GM21515 (cell line): Measurements from ENCODE around the gene CD9.
"Not testable (repeated sequence)": the region's sequence is repeated elsewhere in the genome, so short reads cannot be mapped to it uniquely, and the experiment has no call there.

Experiments
- ATAC-seq: cut with Tn5 transposase; IDR thresholded peaks from one replicate; pipeline ENCODE4 v1.9.1; 2021; ENCODE audit not compliant: unreplicated experiment

CD9 gene

DNA sequence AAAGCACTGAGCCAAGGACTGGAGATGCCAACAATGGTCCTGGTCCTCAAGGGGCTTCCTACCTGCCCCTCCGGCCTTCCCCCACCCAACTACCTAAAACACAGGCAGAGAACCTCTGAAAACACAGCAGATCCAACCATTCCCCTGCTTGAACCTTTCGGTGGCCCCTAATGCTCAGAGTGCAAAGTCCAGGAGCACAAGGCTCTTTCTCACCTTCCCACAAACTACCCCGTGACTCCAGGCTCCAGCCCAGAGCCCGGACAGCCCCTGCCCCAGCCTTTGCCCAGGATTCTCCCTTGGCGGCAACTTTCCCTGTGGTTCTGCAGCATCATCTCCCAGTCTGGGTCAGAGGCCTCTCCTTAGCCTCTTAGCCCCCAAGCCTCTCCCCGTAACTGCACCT is 1.6 kb upstream of the CD9 start:
- no peak for ATAC-seq

DNA sequence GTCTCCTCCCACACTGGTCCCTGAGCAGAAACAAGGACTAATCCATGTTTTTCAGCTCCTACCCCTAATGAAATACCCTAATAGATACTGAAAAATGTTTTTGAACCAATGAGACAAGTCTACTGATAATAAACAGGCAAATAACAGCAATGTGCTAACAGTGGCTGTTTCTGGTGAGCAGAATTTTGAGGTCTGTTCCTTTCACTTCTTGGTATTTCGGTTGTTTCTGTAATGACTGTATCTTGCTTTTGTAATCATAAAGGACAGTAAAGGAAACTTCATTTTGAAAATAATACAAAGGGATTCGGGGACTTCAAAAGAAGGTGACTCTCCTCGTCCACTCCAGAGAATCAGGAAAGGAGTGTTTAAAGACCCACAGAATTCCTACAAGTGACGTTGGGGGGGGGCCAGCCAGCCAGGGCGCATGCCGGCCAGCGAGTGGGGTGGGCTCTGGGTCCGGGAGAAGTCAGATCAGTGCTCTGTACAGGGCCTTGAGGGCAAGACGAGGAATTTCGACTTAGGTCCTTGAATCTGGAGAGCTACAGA is 1.1 kb upstream of the CD9 start:
- ATAC-seq: no peak

DNA sequence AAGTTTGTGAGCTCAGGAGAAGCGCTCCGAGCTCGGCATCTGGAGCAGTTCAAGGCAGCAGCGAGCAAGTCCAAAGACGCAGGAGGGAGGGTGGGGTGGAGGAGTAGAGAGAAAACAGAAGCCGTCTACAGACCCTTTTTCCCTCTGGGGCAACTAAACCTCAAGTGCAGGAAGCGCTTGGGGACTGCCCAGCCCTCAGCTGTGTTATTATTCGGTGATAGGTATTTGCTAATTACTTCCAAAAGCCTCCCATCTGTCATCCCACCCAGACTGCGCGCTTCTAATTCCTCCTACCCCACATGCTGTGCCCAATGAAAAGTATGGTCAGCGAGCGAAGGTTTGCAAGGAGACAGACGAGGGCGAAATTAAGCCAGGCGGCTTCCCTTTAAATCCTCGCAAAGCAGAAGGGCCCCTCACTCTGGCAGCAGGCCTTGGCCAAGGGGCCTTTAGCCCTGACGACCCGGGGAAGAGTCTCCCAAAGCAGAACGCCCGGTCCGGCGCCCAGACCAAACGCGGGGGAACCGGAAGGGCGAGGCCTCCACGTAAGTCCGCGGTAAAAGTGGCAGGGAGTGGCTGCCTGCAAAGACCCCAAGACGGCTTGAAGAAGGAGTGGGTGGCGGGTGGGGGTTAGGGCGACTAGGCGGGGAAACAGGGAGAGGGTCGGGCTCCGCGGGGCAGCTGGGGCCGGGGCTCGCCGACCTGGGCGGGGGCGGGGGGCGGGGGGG is 507 bp upstream of the CD9 start:
- no peak for ATAC-seq

DNA sequence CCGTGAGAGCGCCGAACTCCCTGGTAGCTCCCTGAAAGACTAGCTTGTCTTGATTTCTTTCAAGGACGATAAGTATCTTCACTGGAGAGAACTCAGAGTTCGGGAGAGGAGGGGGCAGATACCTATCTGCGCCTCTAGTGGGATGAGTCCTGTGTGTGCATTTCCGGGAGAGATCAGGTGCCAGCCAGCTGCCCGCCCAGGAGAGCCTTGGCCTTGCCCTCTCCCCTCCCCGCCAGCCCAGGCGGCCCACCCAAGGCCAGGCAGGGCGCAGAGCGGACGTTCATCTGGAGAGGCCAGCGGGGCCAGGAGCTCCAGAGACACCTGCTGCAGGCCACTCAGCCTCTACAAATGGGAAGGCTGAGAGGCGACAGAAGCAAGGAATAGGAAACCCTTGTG is 1.0 kb downstream of the CD9 start:
- no peak for ATAC-seq

DNA sequence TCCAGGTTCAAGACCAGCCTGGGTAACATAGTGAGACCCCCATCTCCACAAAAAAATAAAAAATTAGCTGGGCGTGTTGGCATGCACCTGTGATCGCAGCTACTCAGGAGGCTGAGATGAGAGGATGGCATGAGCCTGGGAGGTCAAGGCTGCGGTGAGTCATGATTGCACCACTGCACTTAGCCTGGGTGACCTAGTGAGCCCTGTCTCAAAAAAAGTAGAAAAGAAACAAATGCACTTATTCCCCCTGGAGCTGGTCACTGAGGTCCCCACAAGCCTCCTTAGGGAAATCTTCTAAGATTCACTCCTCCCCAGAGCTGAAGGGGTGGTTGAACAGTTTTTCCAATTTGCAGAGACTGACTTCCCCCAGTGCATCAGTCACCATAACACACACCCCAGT is 1.6 kb downstream of the CD9 start:
- ATAC-seq: no peak

DNA sequence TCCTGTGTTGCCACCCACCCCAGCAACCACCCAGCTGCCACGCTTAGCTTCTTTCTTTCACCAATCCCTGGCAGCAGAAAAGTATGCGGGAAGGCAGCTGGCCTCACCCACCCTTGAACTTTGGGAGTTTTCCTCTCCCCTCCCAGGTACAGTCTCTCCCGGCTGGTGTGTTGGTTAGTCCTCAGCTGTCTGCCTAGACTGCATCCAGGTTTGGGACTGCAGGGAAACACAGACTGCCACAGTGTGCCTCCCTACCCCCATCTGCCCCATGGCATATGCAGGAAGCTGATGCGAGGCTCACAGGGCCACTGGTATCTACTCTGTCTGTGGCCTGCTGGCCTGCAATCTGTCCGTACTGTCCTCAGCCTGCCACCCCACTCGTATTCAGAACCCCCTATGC is 2.1 kb downstream of the CD9 start:
- ATAC-seq: no peak

DNA sequence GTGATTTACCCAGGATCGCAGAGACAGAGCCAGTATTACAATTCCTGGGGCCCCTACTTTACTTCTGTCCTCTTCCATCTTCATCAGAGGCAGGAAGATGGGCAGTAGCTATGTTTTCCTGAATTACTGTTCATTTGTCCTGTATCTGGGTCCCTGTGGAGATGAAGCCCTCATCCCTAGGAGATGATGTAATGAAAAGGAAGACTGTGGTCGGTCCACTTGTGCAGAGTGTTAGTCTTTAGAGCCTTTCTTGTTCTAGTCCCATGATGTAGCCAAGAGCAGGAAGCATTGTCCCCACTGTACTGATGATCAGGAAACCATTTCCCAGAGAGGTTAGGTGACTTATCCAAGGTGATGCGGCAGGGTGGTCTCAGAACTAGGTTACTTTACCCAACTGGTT is 2.6 kb downstream of the CD9 start:
- no peak for ATAC-seq

DNA sequence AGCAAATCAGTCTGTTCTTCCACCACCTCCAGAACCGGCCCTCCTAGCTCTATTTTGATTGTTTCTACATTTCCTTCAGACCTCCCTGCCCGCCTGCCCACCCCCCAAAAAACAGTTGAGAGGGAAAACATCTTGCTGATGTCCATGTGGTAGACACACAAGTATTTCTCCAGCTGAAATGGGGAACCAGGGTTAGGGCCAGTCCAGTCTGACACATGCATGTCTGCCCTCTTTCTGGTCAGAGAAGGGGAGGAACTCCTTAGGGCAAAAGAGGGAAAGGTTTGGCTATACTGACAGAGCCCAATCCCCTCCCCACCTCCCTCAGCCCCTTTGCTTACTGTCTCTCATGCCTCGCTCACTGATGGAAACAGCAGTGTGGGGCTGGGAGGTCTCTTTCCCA is 3.4 kb downstream of the CD9 start:
- ATAC-seq: no peak

DNA sequence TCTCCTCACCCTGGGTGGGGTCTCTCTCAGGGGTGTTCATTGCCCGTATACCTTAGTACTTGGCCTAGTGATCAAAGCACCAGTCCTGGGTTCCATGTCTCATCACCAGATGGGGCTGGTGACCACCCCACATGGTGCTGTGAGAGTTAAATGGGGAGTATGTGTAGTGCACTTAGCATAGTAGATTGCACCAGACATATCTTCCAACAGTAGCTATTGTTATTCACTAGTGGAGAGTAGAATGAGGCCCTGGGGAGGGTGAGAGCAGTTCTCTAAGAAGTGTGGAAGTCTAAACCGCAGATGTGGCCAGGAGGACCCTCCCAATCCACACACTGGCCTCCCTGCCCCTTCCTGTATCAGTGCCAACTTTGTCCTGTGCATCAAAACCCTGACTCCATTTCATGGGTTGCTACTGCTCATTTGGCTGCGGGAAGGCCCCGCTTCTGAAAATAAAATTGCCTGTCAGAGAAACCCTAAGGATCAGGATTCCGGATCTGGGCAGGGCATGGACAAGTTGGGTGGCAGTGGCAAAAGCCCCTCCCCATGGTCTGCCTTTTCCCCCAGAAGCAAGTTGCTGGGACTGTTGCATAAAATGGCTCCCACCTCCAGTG is 4.4 kb downstream of the CD9 start:
- ATAC-seq: no peak

DNA sequence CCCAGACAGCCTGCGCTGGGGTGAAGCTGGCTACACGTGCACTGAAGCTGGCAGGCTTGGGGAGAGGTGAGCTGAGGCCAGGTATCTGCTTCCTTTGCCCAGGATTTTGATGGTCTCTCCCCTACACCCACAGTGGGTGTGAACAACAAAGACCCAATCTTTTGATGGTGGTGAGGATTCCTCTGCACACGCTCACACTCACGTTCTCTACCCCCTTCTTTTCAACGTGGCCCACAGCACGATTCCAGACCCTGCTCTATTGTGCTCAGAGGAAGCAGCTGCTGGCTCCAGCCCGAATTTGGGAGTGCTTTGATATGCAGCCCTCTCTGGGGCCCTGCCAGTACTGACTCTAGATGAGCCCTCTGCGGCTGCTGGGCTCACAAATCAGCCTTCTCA is 4.9 kb downstream of the CD9 start:
- ATAC-seq: no peak

DNA sequence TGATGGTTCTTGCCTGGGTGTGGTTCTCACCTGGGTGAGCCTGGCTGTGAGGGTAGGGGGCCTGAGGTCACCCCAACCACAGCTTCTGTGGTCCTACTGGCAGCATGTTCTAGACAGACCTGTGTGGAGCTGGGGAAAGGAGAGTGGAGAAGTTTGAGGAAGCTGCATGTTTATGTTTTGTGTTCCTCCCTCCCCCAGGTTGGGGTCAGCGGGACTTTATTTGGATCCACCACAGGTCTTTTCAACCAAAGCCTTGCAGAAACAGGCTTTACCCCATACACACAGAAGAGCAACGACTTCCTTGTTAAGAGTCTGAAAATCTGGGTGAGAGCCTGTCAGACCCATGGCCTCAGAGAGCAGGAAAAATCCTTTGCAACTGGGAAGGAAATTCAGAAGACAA is 5.6 kb downstream of the CD9 start:
- ATAC-seq: no peak

DNA sequence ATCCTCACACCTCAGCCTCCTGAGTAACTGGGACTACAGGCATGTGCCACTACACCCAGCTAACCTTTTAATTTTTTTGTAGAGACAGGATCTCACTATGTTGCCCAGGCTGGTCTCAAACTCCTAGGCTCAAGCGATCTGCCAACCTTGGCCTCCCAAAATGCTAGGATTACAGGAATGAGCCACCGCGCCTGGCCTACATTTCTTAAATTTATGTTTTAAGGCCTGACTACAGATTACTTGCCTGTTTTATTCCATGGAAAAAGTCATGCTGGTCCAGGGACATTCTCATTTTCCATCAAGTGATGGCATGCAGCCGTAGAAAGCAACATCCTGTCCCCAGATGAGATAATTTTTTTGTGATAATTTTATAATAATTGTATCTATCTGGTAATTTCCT is 6.1 kb downstream of the CD9 start:
- no peak for ATAC-seq

DNA sequence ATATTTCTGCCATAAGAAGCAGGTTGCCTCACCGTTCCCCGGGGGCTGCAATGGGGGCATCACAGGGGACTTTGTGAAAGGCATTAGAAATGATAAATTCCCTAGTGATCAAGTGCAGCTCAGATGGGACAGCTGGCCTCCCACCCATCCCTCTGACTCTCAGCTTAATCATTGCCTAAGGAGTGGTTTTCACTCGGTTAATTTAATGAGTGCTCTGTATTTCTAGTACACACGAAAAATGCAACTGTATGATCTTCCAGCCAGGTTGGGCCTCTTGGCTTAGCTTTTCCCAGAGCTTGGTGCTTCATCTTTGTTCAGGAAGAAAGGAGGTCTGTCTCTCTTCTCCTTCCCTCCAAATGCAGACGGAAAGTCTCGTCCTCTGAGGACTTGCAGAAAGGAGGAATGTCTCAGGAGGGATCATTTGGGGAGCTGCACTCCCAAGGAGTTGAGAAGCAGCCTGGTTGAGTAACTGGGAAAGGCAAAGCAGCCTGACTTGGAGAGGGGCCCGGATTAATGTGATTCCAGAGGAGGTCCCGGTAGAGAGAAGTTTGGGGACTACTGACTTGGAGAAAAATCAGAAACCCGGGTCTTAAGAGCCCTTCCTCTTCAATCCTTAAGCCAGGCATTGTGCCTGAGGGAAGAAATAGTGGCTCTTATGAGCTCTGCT is 7.2 kb downstream of the CD9 start:
- no peak for ATAC-seq

DNA sequence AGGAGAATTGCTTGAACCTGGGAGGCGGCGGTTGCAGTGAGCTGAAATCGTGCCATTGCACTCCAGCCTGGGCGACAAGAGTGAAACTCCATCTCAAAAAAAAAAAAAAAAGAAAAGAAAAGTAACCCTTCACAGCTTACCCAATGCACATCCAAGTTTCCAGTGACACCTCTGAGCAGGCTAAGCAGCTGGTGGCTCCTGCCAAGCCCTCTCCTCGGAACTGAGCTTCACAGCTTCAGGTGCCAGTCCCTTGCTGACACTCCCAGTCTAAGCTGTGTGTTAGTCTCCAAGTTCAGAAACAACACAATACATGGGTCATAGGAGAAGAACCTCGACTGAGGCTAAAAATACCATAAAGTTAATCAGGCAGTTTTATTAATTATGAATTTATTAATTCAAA is 7.9 kb downstream of the CD9 start:
- no peak for ATAC-seq

DNA sequence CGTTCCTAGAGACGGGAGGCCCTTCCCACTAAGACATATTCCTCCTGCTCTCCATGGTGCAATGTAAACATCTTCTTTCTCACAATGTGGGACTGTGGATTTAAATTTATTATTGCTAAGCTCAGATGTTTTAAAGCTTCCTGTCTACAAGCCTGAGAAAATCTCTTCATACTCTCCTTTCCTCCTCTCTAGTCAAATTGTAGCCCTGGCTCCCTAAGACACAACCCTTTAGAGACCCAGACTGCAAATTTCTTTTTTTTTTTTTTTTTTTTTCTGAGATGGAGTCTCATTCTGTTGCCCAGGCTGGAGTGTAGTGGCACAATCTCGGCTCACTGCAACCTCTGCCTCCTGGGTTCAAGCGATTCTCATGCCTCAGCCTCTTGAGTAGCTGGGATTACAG is 9.2 kb downstream of the CD9 start:
- ATAC-seq: not testable (repeated sequence)

DNA sequence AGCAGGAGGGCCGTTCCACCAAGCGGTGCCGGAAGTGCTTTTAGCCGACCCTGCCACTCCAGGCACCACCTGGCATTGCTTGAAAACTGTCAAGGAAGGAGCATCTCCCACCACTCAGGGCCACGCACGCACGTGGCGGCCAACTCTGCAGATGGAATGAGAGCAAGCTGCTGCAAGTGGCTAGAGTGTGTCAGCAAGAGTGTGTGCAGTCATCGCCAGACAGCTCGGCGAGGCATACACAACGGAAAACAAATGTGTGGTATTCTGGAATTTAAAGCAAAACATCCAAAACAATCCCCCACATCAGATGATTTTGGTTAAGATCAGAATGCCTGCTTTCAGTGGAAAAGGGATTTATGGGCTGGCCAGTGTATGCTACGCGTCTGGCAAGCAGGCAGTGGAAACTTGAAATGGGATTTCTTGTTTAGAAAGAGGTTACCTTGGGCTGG is 11.2 kb downstream of the CD9 start:
- no peak for ATAC-seq

DNA sequence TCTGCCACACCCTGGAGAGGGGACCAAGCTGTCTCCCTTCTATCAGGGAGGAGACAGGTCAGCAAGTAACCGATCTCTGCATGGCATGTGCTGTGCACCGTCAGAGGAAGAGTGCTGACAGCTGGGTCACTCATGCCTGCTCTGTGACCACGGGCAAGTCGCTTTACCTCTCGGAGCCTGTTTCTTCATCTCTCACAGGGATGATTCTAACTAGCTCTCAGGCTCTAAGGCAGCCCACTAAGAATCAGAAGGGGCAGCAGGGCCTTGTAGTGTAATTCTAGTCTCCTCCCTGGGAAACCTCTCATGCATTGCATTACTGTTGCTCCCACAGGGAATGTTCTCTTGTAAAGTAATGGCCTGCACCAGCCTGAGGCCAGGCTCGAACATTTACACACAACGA is 11.9 kb downstream of the CD9 start:
- no peak for ATAC-seq

DNA sequence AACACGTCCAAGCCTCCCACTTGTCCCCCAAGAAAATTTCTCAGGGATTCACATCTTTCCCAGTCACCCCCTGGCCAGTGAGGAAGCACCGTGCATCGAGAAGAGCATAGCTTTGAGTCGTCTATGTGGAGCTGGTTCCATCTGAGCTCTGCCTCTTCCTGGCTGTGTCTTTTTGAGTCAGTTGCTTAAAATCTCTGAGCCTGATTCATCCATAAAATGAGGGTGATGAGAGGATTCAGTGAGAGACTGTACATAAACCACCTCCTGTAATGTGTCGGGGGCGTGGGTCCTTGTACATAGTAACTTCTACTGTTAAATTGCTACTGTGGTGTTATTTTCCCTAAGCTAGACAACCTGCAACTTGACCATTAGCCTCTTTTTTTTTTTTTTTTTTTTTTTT is 13.8 kb downstream of the CD9 start:
- ATAC-seq: no peak

DNA sequence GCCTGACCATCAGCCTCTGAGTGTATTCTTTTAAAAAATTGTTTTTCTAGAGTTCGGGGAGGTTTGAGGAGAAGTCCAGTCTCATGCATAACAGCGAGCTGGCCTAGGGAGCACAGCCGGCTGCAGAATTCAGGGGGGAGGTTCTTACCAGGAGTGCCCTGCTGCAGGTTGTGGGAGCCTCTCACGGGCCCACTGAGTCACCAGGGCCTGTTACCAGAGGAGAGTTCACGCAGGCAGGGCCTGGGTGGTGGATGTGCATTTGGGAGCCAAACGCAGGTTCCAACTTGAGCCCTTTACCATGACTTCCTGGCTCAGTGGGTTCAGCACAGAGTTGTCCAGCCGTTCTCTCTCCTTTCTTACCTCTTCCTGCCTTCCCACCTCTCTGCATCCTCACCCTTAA is 14.4 kb downstream of the CD9 start:
- no peak for ATAC-seq

DNA sequence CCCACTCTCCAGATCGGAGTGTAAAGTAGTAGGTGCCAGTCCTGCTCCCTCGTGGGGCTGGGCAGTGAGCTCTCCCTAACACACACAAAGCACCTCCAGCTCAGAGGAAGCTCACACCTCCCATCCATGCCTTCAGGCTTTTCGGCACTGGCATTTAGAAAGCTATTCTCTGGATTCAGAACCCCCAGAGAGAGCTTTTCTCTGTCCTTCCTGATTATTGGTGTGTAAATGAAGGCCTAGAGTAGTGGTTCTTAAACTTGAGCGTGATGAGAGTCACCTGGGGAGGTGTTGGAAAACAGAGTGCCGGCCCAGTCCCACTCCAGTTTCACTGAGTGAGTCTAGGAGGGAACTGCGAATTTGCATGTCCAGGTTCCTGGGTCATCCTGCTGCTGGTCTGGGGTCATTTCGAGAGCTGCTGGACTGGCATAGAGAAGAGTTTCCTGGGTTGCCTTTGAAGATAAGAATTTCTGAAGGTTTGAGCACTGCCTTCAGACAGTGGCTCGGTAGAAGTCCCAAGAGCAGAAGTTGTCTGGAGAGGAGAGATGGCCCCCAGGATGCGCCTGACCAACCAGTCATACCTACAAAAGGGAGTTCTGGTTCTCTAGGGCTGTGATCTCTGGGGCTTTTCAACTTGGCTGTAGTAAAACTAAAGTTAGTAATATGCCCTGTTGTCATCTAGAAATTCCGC is 15.1 kb downstream of the CD9 start:
- ATAC-seq: no peak

DNA sequence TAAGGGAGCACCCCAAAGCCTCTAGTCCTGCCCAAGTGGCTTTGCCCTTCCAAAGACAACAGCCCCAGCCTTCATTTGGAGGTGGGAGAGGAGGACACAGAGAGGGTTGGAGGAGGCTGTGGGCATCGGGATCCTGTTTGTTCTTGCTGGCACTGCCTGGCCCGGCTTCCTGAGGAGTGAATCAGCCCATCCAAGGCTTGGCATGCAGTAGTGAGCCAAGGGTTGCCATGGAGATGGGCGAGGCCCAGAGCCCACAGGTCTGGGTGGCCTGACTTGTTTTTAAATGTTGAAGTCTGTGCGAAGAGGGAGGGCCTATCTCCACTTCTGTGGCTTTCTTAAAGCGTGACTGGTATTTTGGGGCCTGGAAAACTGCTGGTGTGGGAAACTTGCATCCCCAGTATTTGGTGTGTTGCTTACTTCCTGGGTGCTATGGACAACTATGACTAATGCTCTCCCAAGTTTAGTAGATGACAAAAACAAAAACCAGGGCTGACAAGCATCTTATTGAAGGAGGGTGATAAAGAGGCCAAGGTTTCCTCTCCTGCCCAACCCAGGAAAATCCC is 15.8 kb downstream of the CD9 start:
- ATAC-seq: no peak
